ENCODE results near the gene PRR33.
"Not testable (repeated sequence)": the region's sequence is repeated elsewhere in the genome, so short reads cannot be mapped to it uniquely, and the experiment has no call there.

Gene PRR33

DNA sequence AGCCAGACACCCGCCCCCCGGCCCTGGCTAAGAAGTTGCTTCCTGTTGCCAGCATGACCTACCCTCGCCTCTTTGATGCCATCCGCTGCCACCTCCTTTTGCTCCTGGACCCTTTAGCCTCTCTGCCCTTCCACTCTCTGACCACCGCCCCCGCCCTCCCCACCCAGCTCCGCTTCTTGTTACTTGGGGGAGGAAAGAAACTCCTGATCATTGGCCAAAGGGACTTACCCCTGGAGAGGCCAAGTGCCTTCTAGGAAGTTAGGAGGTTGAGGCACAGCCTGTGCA, at the start of gene PRR33:
Gene PRR33 (minus strand): TSS at position 65 of the 285 bp plus-strand sequence. CDS start 1,311 bp downstream, outside the sequence.
- no peak for DNase-seq (ENCODE audit: low spot score)

DNA sequence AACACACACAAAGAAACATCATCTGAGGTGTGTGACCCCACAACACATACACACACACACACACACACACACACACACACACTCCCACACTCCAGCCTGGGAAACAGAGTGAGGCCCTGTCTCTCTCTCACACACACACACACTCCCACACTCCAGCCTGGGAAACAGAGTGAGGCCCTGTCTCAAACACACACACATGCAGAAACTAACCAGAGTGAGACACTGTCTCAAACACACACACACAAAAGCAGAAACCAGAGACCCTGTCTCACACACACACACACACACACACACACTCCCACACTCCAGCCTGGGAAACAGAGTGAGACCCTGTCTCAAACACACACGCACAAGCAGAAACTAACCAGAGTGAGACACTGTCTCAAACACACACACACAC, 48.1 kb upstream of the PRR33 start:
- not testable (repeated sequence) for DNase-seq (ENCODE audit: low spot score)

DNA sequence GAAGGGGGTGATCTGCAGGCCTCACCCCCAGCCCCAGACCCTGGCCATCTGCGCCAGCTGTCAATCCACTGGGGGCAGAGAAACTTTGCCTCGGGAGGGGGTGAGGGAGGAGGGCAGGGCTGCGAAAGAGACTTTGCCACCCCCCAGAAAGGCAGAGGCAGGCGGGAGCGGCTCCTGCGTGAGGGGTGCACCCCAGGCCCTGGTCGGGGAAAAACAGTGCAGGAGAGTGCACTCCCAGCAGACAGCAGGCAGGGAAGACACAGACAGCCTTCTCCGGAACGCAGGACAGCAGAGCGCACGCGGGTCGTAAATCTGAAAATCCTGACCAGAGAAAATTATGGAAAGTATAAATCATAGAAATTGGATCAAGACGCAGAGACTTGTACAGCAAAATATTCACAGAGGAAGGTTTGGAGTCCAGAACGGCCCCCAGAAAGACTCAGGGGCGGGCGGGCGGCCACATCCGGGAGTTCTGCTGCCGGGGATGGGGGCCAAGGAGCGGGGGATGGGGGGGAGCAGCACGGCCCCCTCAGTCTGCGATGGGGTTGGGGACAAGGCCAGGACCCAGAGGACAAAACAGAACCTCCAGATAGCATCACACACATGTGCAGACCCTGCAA, 47.4 kb upstream of the PRR33 start:
- no peak for DNase-seq (ENCODE audit: low spot score)

DNA sequence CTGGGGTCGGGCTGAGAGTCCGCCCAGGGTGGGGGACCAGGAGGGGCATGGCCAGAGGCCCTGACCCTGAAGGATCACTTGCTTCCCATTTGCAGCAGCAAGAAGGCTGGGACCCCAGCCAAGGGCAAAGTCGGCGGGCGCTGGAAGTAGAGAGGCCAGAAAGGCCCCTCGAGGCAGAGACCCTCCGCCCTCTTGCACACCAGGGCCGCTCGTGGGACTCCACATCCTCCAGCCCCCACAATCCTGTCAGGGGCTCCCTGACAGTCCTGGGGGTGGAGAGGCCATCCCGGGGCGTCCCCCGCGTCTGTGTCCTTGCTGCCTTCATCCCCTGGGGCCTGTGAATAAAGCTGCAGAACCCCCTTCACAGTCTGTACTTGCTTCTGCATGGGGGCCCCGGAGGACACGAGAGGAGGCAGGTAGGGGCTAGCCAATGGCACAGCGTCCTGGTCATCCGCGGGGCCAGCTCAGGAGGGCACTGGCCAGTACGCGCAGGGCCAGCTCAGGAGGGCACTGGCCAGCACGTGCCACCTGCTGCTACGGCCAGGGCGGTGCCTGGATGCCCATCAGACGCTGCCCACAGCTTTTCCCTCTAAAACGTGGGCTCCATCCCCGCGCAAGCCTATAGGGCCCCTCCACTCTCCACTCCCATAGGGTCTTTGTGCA, 46.8 kb upstream of the PRR33 start:
- DNase-seq (ENCODE audit: low spot score), result no peak

DNA sequence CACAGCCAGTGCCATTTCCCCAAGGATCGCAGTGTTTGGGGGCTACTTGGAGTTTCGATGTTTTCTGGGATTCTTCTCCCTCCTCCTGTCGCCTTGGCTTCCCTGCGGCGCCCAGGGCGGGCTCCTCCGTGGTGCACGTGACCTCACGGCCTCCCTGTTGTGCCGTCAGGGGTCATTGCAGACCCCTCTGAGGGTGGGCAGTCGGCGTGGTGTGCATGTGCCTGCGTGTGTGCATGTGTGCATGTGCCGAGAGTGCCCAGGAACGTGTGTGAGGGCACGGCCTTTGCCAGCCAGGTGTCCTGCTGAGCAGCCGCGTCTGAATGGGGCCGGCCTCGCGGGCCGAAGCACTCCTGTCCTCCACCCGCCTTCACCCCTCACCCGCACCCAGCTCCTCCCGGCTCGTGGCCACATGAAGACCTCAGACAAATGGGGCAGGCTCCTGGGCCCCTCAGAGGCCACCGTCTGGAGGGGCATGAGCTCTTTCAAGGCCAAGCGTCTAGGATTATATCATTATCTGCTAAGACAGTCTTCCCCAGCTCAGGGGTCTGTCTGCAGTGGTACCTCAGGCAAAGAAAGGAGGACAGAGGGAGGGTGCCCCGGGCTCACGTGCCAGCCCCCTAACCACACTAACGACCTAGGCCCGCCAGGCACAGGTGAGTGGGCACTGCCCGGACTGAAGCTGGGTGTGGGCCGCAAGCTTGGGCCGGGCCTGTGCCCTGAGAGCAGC, 46.1 kb upstream of the PRR33 start:
- DNase-seq (ENCODE audit: low spot score), result no peak

DNA sequence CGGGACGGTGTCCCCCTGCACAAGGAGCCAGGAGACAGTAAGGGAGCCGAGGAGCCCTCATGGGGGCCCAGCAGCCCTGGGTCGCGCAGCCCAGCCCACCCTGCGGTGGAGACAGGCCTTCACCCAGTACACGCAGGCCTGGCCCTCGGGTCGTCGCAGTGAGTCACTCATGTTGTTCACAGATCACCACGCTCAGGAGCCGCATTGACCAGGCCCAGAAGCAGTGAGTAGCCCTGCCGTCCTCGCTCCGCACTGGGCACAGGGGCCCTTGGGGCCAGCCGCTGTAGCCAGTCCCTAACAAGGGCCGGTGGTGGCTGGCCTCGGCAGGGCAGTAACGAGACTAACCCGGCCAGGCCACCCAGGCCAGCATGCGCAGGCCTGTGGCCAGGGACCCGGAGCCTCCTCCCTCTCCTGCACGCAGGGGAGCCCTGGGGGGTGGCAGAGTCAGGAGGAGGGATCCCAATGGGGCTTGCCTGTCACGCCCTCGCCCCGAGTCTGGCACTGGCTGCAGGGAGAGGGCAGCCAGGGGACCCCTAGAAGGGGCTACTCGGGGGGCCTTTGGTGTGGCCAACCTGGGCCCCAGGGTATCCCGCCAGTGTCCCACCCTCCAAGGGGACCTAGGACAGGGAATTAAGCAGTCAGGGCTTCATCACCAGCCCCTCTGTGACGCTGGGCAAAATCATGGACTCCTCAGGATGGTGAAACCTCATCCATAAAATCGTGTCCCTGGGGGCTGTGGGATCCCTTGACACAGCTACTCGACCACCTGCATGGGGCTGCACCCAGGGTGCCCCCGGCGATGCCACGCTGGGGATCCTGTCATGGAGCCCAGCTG, 45.3 kb upstream of the PRR33 start:
- DNase-seq (ENCODE audit: low spot score), result no peak

DNA sequence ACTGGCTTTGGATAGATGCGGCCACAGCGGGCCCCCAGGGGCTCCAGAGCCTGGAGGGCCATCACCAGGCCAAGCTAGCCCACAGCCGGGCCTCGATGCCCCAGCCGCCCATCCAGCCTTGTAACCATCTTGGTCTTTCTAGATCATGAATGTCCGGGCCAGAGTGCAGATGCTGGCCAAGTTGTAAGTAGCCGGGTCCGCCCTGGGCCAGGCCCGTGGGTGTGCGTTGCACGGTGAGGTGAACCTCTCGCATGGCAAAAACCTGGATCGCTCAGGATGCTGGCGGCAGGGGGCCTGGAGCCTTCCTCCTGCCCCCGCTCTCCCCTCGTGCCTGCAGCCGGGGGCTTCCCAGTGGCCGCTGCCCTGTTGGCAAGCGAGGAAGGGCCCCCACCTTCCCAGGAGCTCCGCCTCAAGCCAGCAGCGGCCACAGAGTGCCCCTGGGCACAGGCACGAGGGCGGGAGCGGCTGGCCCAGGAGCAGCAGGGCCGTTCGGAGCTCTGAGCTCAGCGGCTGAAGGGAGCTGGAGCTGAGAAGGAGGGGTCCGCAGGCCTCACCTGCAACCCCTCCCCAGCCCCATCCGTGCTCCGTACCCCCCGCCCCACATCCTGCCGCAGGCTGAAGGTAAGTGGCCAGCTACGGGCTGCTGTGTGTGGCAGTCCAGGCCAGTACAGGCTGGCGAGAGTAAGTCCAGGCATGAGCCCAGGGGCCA, 44.5 kb upstream of the PRR33 start:
- DNase-seq (ENCODE audit: low spot score), result no peak

DNA sequence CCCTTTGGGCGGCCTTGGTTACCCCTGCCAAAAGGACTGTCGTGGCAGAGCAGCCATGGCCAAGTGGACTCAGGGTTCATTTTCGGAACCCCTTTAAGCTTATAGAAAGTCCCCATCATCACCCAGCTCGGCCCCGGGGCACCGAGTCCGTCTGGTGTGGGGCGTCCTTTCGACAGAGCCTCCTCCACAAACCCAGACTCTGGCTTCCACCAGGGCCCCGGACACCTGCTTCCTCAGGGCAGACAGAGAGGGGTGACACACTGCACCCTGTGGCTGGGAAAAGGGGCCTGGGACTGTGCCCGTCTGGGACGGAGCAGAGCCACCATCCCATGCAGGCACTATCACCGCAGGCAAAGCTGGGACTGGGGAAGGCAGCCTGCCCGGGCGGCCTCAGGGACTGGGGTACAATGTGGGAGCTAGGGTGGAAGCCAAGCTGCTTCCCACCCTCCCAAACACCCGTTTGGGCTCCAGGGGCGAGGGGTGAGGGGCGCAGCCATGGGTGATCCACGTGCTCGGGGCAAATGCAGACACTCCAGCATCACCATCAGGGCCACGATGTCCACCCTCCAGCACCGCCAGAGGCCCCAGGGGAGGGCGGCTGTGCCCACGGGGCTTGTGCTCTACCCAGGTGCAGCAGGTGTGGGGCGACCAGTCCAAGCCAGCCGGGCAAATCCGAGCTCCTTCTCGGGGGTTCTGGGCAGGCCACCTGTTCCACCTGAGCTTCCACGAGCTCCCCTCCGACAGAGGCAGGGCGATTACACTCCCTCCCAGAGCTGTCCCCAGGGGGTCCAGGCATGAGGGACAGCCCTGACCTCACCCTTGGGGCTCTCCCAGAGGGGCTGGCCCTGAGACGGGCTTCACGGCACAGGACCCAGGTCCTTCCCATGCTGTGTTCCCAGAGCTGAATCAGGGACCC, 43.7 kb upstream of the PRR33 start:
- no peak for DNase-seq (ENCODE audit: low spot score)

DNA sequence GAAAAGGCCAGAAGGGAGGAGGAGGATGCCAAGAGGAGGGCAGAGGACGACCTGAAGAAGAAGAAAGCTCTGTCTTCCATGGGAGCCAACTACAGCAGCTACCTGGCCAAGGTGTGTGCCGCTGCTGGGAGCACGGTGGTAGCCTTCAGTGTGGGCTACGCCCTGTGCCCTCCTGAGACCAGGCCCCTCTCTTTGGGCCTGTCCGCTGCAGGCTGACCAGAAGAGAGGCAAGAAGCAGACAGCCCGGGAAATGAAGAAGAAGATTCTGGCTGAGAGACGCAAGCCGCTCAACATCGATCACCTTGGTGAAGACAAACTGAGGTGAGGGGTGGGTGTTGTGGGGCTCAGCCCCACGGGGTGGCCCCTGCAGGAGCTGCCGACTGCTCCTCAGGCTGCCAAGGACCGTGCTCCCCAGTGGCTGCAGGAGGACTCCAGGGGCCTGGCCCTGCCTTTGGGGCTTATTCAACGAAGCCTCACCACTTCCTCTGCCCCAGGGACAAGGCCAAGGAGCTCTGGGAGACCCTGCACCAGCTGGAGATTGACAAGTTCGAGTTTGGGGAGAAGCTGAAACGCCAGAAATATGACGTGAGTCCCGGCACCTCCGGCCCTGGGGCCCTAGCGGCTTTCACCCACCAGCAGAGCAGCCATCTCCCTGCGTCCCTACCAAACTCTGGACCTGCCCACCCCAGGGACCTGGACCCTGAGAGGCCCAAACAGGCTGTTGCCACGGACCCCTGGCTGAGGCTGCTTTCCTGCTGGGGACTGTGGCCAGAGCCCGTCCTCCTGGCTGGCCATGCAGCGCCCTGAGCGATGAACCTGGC, 42.9 kb upstream of the PRR33 start:
- no peak for DNase-seq (ENCODE audit: low spot score)

DNA sequence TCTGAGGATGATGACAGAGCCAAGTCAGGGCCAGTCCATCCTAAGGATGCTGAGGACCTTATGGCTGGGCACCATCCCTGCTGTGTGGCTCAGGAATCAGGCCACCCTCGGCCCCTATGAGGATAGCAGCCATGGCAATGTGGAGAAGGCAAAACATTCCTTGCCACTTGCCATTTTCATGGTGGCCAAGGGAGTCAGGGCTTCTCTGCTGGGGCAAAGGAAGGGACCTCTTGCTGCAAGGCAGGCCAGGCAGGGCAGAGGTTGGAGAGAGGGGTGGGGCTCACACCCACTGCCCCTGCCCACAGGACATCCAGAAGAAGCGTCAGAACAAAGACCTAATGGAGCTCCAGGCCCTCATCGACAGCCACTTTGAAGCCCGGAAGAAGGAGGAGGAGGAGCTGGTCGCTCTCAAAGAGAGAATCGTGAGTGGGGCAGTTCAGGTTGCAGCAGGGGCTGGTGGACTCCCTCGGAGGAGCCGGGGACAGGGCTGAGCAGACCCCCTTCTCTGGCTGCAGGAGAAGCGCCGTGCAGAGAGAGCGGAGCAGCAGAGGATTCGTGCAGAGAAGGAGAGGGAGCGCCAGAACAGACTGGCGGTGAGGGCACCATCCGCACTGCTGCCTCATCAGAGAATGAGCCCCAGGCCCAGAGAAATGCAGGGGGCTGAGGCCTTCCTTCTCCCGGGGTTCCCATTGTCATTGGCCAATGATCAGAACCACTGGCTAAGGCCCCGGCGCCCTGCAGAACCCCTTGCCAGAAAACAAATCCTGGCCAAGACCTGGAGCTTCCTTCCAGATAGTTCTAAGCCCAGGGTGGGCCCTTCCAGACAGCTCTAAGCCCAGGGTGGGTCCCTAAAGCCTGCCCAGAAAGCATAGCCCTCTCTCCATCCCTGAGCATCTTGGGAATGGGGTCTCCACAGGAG, 42.0 kb upstream of the PRR33 start:
- DNase-seq (ENCODE audit: low spot score), result no peak

DNA sequence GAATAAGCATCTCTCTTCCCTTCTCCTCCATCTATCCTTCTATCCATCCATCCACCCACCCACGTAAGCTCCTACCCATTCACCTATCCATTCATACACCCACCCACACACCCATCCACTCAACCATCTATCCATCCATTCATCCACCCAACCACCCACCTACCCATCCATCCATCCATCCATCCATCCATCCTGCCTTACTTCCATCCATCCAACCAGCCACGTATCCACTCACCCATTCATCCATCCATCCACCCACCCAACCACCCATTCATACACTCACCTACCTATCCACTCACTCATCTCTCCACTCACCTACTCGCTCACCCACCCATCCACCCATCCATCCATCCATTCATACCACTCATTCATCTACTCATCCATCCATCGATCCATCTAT, 41.0 kb upstream of the PRR33 start:
- DNase-seq (ENCODE audit: low spot score), result no peak

DNA sequence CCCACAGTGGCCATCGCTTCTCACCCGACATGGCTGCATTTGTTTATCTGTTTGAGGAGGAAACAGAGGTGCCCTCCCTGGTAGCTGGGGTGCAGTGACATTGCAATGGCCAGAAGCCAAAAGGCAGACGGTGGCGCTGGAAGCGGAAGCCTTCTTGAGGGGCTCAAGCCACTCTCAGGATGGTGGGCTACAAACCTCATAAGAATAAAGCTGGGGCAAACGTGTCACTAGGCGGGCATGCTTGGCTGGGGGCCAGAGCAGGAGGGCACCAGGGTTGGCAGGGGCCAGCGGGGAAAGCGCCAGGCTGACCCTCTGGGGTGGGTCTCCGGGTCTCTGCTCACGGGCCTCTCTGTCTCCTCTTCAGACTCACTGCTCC, 40.4 kb upstream of the PRR33 start:
- DNase-seq (ENCODE audit: low spot score), result no peak

DNA sequence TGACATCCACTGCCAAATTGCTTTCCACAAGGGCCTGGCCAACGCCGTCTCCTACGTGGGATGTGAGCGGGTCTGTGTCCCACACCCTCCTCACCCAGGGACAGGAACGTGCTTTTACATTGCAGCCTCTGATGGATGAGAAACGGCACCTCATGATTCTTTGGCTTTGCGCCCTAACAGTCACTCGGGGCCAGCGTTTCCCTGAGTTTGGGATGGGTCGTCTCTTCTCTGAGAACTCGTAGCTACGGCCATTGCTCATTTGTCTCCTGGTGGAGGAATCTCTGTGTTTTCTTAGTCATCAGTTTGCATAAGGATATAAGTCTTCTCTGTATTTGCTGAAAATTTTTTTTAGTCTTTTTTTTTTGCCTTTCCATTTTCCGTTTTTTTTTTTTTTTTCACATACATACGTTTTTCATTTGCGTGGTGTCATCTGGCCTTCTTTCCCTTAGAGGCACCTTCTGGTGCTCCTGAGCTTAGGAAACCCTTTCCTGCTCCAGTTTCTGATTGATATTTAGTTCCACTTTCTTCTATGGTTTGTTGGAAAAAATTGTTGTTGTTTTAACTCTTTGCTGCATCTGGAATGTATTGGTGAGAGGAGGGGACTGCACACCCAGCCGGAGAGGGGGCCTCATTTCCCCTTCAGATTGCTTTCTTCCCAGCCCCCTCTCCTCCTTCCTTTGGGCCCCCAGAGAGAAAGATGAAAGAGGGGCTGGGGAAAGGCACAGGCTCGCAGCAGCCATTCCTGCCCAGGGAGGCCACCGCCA, 39.8 kb upstream of the PRR33 start:
- DNase-seq (ENCODE audit: low spot score), result no peak

DNA sequence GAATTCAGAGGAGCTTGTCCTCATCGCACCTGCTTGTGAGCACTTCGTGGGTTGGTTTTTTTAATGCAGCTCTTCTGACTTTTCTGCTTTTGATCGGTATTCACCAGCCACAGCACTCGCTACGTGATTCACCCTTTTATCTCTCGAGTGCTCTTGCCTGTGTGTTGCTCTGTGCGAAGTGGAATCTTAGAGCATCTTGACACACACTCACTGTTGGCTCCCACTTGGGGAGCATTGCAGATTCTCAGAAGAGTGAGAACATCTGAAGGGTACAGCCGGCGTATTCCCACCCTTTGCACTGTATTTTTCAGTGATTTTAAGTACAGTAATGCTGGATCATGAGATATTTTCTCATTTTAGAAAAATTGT, 38.8 kb upstream of the PRR33 start:
- DNase-seq (ENCODE audit: low spot score), result no peak

DNA sequence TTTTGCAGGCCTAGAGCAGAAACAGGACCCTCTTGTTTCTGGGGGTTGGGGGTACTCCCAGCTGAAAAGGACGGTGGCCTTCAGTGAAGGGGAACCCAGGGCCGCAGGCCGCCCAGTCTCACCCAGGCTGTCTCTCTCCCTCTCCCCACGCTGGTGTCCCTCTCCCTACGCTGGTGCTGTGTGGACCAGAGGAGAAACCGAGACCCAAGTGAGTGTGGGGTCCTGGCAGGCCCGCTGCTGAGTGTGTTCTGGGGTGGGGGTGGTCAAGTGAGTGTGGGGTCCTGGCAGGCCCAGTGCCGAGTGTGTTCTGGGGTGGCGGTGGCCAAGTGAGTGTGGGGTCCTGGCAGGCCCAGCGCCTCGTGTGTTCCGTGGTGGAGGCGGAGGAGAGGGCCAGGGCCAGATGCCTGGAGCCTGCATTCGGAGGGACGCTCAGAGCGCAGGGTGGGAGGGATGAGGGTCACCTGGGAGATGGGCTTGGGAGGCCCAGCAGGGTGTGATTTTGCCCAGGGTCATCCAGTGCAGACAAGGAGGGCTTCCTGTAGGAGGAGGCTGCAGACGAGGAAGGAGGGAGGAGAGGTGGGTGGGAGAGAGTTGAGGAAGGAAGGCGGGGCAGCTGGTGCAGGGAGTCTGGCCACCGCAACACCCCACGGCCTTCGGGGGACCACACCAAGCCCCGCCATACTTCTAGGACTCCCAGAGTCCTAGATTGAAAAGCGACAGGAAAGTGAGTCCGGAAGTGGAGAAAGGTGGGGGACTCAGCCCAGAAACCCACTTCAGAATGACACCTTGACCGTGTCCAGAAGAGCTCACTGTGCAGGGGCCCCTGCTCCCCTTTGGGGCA, 38.1 kb upstream of the PRR33 start:
- no peak for DNase-seq (ENCODE audit: low spot score)

DNA sequence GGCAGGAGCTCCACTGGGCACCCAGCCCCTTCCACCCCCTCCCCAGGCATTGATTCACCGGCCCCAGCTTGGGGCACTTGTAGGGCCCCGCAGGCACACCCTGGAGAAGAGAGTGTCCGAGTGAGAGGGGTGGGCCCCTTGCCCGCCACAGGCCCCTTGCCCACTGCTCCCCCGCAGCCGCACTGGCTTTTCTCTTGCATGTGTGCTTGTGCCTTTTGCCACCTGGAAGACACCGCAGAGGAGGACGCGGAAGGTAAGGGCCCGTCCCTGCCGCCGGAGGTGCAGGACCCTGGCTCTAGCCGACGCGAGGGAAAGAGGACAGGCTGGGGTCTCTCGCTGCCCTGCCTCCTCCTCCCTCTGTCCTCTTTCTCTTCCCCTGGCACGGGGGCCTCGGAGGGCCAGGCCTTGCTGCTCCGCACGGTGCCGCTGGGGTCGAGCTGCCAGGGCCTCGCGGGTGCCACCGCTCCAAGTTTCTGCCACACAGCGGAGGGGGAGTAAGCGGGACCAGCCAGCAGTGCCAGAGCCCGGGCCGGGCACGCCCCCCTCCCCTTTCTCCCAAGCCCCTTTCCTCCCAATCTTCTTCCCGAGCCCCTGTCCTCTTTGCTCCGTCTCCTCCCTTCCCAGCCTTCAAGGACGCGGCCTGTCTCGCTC, 37.3 kb upstream of the PRR33 start:
- DNase-seq (ENCODE audit: low spot score), result no peak

DNA sequence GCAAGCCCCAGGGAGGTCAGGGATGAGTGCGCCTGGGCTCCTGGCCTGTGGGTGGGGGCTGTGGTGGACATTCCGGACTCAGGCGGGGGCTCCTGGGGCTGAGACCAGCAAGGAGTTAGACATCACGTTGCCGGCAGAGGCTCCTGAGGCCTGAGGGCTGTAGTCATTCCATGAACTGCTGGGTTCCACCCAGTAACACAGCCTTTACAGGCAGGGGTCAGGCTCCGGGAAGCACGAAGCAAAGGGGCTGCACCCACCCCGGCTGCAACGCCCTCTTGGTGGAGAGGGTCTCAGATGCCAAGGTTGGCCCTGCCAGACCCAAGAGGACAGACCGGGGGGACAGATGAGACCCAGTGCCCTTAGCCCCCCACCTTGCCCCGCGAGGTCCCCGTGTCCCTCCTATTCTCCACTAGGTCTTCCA, 36.8 kb upstream of the PRR33 start:
- DNase-seq (ENCODE audit: low spot score), result no peak

Data from AG08395 (cell line).